ENCODE results near the gene GOLT1A.

DNA sequence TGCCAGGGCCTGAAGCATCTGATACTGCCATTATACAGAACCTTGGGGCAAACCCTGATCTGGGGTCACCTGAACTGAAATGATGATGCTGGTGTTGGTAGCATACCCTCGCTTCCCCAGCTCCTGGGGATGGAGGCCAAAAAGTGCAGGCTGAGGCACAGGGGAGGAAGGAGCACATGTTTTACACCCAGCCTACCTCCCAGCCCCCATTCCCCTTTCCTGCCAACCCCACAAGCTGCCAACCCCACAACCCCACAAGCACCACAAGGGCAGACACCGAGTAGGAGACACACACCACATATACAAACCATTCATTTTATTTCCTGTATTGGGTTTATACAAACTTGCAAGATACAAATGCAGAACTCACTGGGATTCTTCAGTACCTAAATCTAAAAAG, 4.8 kb upstream of the GOLT1A start:
- TF ChIP-seq, protein P1, sequence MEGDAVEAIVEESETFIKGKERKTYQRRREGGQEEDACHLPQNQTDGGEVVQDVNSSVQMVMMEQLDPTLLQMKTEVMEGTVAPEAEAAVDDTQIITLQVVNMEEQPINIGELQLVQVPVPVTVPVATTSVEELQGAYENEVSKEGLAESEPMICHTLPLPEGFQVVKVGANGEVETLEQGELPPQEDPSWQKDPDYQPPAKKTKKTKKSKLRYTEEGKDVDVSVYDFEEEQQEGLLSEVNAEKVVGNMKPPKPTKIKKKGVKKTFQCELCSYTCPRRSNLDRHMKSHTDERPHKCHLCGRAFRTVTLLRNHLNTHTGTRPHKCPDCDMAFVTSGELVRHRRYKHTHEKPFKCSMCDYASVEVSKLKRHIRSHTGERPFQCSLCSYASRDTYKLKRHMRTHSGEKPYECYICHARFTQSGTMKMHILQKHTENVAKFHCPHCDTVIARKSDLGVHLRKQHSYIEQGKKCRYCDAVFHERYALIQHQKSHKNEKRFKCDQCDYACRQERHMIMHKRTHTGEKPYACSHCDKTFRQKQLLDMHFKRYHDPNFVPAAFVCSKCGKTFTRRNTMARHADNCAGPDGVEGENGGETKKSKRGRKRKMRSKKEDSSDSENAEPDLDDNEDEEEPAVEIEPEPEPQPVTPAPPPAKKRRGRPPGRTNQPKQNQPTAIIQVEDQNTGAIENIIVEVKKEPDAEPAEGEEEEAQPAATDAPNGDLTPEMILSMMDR (conservative IDR thresholded peaks at IDR 0.05 in 1 of 2, IDR thresholded peaks at IDR 0.05 in 1 of 2; ENCODE audit: low read depth in 1 of 2, low read length in 2 of 2), result no peak
- no peak for TF ChIP-seq EZH2 (IDR thresholded peaks at IDR 0.05; ENCODE audit: low read length, missing control alignments)
